Activated effector memory CD4-positive, alpha-beta T cell treated with Interleukin-2 at 50 U/mL for 16 hours (primary cell): Measurements from ENCODE around the gene NECTIN4.
"Not testable (repeated sequence)": the region's sequence is repeated elsewhere in the genome, so short reads cannot be mapped to it uniquely, and the experiment has no call there.

ENCODE experiments used
- DNase-seq: peaks from one replicate; pipeline ENCODE4 v3.0.0-alpha.2; 2020

The NECTIN4 gene

DNA sequence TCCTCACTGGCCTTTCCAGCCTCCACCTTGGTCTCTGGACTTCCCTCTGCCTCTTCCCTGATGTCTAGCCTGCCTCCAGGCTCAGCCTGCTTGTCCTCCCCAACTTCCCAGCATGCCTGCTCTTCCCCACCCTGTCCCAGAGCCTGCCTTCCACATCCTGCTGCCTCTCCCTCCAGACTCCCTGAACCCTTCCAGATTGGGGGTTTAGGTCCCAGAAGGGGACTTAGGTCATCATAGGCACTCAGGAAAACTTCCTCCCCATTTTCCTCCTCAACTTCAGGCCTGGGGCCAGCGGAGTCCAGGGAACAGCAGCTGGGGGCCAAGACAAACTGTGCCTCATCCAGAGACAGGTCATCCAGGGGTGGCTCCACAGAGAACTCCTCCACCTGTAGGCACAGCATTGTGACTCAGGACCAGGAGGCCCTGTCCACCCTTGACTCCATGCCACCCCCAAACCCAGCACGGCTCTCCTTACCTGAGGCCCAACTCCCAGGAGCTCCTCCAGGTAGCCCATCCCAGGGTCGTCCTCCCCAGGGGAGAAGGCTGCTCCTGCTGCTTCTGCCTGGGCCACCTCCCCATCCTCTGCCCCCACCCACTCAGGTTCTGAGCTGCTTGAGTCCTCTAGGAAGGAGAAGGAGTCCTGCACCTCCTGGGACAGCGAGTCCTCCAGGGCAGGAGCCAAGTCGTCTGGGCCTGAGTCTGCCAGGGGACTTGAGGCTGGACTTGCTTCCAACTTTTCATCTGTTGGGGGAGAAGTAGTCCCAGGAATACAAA is 40.2 kb downstream of the NECTIN4 start:
- DNase-seq, result no peak

DNA sequence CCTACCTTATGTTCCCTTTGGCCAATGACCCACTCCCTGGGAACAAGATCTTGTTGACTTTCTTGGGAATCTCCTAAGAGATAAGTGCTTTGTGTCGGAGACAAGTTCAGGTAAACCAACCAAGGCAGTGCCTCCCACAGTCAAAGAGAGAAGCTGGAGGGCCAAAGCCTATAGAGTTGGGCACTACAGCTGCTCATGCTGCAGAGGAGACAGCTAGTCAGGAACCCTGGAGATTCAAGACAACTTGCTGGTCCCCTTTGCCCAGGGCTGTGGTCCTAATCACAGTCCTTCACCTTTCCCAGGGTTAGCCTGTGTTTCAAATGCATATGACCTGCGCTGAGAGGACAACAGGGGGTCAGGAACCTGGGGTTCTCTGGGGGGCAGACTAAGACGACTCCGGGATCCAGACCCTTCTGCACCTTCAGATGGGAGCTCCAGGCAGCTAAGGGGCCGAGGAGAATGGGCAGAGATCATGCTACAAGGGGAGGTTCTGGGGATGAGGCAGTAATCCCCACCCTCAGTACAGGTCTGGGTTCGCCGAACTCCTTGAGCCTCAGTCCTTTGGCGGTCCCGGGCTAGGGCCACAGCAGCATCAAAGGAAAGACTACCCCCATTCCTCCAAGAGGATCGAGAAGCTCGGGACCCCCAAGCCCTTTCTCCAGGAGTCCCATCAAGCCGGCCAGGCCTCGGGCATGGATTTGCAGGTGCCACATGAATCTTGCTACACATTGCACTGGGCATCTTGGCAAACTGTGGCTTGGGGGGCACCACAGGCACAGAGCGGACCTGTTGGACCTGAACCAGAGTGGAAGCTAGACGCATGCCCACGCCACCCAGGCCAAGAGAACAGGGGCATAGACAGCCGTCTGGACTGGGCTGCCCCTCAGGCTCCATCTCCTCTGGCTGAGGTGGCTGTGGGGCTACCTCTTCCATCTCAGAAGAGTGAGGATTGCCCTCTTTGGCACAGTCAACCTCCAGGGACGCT is 41.6 kb downstream of the NECTIN4 start:
- DNase-seq, result no peak

DNA sequence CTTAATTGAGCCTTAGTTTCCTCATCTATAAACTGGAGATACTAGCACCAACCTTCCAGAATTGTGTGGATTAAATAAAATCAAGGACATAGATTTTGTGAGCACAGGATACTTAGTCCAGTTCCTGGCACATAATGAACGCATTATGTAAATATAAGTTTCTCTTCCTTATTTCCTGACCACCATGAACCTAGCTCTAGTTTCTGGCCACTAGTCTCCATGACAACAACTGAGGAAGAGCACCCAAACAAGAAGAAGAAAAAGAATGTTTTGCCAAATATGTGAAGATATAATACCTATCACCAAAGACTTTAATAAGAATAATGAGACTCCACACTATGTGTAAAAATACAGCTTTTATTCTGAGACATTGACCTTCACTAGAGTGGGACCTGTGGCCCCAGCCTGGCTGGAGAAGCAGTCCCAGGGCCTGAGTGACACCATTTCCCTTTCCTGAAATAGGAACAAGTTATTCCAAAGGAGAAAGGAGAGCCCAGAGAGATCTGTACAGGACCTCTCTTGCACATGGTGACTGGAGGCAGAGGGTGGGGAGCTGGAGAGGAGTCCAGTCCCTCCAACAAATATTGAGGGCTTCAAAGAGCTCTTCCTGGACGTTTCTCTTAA is 42.6 kb downstream of the NECTIN4 start:
- DNase-seq, result no peak

DNA sequence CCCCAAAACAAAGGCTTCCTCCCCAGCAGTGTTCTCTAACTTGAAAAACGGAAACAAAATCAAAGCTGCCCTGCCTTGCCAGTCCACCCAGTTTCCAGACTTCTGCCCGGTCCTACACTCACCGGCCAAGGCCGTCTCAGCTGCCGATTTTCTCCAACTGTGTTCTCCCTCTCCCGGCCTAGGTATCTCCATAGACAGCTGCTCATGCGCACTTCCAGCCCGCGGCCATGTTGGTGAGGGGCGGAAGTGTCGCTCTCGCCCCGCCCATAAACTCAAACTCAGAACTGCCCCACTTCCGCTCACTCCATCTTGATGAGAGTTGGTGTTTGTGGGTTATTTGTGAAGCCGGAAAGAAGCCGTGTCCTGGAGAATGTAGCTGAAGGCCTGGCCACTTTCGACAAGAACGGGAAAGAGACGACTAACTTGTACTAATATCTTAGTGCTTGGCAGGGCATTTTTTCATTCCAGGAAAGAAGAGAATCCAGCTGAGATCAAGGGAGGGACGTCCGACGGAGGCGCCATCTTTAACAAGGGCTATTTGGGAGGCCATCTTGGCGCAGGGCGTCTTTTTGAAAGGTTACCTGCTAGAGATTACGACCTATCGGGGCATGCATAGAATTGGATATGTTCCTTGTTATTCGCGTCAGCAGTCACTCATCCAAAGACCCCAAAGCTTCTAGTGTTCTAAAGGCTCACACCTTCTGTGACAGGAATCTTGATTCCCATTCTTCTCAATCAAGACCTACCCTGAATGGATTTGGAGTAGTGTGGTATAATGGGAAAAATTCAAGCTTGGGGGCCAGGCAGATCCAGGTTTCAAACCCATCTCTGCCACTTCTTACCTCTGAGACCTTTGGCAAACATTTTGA is 43.4 kb downstream of the NECTIN4 start, which contains the start of gene USF1:
Gene USF1, minus strand, starts transcription at position 242 of the 869 bp plus-strand sequence. CDS start 2,702 bp downstream, outside the sequence.
- DNase-seq, result peak; percentile 92

DNA sequence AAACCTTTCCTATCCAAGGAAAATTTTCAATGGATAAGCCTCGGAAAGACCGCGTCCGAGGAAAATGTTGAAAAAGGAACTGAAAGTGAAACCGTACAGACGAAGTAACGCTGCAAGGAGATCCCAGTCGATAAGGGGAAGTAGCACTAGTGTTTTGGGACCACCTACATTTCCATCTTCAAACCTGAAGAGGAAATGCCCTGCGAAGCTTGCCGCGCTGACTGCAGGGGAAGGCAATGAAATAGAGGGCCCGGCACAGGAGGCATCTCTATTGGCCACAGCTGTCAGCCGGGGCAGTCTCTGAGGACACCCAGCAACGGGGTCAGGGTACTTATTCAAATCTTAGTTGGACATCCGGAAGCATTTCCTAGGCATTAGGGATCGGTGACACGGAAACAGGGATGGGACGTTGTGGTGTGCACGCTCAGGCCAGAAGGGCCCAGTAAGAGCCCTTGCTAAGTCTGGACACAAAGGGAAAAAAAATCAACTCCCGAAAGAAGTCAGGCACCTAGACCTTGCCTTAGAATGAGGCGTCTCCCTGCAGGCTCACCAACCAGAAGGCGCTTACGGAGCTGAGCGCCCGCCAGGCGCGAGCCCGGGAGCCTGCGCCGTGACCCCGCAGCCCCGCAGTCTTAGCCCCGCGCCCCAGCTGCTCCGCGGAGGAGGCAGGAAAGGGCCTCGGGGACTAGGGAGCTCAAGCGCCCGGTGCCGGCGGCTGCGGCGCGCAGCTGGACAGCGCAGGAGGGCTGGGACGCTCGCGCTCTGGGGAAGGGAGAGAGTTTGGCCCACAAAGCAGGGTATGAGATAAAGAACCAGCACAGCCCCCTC is 44.2 kb downstream of the NECTIN4 start:
- peak; percentile 31 for DNase-seq

DNA sequence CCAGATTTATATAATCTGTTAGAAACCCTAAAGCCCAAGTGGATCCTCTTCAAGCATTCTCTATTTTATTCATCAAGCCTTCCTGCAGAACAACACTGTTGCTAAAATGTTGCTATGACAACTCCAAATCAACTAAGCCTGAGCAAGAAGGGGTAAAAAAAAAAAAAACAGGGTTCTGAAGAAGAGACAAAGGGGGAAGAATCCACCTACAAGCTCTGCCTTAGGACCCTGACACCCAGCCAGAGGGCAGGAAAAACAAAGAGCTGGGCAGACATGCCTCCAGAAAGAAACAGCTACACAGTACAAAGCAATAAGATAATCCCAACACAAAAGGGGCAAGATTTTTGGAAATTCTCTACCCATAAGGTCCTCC is 44.8 kb downstream of the NECTIN4 start:
- DNase-seq, result no peak

DNA sequence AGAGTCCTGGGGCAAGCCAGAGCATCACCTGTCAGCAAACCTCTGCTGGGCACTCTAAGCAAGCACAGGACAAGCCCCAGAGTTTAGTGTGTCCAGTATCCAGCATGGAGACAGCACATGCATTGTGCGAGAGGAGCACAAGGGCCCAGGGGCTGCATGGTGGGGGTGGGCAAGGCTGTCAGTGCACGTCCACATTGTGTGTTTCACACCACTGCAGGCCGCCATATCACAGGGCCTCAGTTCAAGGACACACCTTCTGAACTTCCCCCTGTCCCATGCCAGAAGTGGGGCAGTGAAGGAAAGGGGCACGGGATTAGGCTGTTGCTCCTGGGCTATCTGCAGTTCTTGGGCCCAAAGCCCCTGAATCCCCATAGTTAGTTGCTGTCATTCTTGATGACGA is 49.8 kb downstream of the NECTIN4 start:
- DNase-seq, result no peak

DNA sequence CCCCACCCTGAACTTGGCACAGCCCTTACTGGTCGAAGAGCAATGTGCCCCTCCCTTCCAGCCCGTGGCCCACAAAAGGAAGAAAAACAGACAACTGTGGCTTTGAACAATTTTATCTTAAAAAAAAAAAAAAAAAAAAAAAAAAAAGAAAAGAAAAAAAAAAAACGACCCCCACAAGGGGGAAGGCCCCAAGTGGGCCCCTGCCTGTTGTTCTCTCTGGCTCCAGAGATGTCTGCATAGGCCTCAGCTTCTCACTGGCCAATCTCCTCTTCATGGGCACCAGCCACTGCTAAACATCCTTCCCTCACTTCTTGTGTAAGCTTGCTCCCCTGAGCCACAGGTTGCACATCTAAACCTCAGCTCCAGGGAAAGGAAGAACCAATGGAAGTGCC is 50.2 kb downstream of the NECTIN4 start:
- no peak for DNase-seq

DNA sequence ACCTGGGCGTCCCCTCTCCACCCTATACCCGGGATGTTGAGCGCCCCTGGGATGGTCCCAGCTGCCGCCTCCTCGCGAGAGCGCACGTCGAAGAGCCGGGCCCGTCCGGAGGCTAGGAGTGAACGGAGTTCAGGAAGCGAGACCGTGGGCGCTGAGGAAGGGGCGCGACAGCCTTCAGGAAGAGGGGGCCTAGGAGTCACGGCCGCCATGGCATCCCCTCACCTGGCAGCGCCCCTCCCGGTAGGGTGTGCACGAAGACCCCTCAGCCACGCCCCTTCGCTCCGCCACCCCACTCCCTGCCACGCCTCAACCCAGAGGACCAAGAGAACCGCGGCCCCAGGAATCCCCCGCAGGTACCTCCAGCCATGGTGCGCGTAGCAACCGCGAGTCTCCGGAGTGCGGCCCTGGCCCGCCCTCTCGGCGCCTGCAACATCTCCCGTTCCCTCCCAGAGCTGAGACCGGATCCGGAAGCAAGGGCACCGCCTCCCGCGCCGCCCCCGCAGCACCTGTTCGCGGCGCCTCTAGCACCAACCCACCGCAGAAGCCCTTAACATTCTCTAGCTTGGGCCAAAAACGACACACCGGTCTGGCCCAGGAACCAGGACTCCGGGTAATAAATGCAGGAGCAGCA is 50.7 kb downstream of the NECTIN4 start, which contains the start of gene TSTD1:
Gene TSTD1, minus strand, starts transcription at position 442 of the 631 bp plus-strand sequence. Its CDS starts 75 bp downstream, at position 367.
- DNase-seq, result peak; percentile 82

DNA sequence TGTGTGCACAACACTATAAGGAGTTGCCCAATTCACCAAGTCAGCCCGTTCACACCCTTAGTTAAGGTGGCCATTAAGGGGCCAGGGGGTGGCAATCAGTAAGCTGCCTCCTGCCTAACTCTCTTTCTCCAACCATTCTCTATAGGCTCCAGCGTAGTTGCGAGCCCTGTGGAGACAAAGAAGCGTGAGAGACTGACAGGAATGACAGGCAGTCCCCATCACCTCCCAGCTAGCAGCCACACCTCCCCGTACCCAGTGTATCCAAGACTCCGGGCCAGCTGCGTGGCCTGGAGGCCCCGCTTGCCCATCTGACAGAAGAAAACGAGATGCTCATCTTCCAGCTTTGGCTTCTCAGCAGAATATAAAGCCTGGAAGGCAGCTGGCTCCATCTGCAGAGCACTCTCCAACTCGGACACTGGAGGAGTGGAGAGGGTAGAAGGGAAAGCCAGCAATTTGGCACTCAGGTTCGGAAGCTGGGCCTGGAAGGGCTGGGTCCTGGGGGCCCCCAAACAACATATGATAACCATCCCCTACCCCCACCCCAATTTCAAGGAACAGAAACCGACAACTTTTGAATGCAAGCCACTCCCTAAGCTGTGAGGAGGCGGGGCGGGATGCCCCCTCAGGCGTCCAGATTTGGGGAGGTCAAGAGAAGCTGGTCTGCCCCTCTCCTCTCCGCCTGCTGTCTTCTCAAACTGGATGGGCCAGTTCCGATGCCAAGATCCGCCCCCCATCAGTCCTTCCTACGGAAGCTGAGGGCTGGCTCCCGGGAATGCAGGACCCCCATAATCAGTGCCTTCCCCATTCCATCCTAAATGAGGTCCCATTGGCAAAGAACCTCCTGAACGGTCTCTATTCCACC is 51.5 kb downstream of the NECTIN4 start:
- DNase-seq, result no peak

DNA sequence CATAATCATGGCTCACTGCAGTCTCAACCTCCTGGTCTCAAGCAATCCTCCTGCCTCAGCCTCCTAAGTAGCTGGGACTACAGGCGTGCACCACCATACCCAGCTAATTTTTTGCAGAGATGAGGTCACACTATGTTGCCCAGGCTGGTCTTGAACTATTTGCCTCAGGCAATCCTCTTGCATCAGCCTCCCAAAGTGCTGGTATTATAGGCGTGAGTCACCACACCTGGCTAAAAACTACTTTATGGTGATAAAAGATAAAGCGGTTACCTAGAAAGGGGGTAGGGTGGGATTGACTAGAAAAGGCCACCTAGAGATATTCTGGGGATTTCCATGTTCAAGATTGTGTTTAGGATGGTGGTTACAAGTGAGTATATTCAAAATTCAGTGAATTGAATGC is 55.6 kb downstream of the NECTIN4 start:
- DNase-seq, result no peak

DNA sequence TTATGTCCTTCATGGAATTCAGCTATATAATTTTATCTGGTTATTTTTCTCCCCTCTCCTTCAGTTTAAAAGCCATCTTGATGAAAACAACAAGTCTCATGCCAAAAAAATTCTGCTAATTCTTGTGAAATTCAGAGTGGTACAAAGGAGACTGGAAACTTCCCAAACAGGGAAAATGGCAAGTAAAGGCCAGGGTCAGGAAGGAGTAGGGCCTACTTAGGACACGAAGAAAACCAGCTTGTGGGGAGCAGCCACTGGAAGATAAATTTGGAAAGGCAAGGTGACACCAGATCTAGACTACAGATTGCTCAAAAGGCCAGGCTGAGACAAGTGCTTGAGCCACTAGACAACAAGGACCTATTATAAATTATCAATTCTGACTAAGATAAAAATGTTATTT is 56.9 kb downstream of the NECTIN4 start:
- DNase-seq, result no peak

DNA sequence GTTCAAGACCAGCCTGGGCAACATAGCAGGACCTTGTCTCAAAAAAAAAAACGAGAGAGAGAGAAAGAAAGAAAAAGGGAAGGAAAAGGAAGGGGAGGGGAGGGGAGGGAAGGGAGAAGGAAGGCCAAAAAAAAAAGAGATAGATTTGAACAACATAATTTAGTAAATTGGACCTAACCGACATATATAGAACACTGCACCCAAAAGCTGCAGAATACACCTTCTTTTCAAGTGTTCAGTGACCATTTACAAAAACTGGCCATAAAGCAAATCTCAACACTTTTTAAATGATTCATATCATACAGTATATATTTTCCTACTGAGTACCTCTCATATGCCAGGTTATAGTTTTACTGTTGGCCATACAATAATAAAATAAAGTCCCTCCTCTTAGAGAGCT is 57.5 kb downstream of the NECTIN4 start:
- DNase-seq, result no peak

DNA sequence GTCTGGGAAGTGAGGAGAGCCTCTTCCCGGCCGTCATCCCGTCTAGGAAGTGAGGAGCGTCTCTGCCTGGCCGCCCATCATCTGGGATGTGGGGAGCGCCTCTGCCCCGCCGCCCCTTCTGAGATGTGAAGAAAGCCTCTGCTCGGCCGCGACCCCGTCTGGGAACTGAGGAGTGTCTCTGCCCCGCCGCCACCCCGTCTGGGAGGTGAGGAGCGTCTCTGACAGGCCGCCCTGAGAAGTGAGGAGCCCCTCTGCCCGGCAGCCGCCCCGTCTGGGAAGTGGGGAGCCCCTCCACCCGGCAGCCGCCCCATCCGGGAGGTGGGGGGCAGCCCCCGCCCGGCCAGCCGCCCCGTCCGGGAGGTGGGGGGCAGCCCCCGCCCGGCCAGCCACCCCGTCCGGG is 59.9 kb downstream of the NECTIN4 start:
- not testable (repeated sequence) for DNase-seq

DNA sequence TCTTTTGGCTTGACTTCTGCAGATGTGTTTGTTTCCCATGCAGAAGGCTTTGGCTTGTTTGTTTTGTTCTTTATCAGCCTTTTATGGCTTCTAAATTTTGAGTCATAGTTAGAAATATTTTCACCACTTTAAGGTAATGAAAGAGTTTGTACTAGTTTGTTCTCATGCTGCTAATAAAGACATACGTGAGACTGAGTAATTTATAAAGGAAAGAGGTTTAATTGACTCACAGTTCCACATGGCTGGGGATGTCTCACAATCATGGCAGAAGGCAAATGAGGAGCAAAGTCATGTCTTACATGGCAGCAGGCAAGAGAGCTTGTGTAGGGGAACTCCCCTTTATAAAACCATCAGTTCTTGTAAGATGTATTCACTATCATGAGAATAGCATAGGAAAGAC is 62.4 kb downstream of the NECTIN4 start:
- not testable (repeated sequence) for DNase-seq

DNA sequence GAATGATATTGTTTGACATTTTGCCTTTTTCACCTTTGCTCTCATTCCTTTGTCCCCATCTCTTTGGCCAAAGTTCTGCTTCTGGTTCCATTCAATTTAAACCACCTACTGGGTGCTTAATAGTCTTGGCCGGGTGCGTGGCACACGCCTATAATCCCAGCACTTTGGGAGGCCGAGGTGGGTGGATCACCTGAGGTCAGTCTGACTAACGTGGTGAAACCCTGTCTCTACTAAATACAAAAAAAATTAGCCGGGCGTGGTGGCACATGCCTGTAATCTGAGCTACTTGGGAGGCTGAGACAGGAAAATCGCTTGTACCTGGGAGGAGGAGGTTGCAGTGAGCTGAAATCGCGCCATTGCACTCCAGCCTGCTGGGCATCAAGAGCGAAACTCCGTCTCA is 66.9 kb downstream of the NECTIN4 start:
- not testable (repeated sequence) for DNase-seq

DNA sequence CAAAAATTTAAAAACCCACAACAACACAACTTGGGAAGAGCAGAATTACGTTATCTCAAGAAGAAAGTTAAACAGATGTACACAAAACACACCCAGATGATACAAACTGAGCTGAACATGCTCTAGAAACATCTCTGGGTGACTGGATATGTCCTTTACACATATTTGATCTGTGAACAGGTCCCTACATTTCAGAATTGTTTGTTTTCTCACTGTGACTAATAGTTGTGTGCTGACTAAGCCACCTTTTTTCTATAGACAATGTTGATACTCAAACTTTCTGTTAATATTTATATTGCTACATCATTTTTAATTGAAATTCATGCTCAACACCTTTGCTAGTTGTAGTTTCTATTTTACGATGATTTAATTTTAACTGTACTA is 67.4 kb downstream of the NECTIN4 start:
- DNase-seq, result no peak

DNA sequence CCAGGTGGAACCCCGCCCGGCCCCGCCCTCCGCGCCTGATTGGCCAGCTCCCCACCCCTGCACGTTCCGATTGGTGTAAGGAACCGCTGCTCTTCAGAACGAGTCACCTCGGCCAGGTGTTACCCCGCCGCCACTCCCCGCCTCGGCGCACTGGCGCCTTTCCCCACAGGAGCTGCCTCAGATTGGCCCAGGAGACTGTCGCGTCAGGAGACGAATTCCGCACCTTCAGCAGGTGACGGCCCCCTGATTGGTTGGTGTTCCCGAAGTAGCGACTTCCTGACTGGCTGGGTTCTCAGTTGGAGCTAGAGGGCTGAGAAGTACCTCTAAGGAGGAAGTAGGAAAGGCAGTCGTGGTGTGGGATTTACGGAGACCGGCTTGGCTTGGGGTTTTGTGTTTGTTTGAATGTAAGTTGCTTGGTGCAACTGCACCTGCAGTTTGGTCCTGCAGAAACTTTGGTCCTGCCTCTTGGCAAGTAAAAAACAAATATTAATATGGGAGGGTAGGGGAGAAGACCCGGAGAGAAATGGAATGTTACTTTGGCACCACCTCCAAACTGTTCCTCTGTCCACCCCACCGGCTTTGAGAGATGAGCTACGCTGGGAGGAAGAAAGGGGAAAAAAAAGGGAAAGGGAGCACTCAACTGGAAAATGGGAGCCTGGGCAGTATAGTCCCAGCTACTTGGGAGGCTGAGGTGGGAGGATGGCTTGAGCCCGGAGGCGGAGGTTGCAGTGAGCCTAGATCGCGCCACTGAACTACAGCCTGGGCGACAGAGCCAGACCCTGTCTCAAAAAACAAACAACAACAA is 68.0 kb downstream of the NECTIN4 start:
- peak; percentile 83 for DNase-seq
